GM15510 (cell line): ENCODE data around the gene MUC5B.
A peak's percentile ranks its signal among the peaks of the same experiment; 100 is the strongest.

ENCODE experiments used
- POLR2A ChIP-seq: IDR thresholded peaks from 3 replicates; pipeline ENCODE4 v1.6.1; 2011; ENCODE audit warnings: borderline replicate concordance; ENCODE audit not compliant: insufficient read length; ENCODE audit errors: extremely low read depth

Gene MUC5B

GRCh38 chr11:1258401-1259075, 35.7 kb downstream of the MUC5B start:
- no peak for TF ChIP-seq POLR2A

- no peak for TF ChIP-seq POLR2A
These were observed 36.2 kb downstream of the MUC5B start for GRCh38 chr11:1259076-1259461.

- no peak for TF ChIP-seq POLR2A
These were observed 36.7 kb downstream of the MUC5B start for GRCh38 chr11:1259561-1259960.

- no peak for TF ChIP-seq POLR2A
These were observed 37.2 kb downstream of the MUC5B start for GRCh38 chr11:1260023-1260501.

GRCh38 chr11:1260620-1261019, 37.8 kb downstream of the MUC5B start:
- TF ChIP-seq POLR2A: no peak

GRCh38 chr11:1261241-1262071, 38.6 kb downstream of the MUC5B start:
- TF ChIP-seq POLR2A: no peak

- TF ChIP-seq POLR2A: peak; percentile 76
These were observed 39.5 kb downstream of the MUC5B start for GRCh38 chr11:1262172-1263006.

GRCh38 chr11:1263010-1263409, 40.1 kb downstream of the MUC5B start:
- no peak for TF ChIP-seq POLR2A

GRCh38 chr11:1267441-1268100, 44.7 kb downstream of the MUC5B start:
- TF ChIP-seq POLR2A: no peak

- no peak for TF ChIP-seq POLR2A
These were observed 47.1 kb downstream of the MUC5B start for GRCh38 chr11:1269957-1270356.

- no peak for TF ChIP-seq POLR2A
These were observed 47.6 kb downstream of the MUC5B start for GRCh38 chr11:1270476-1270875.

GRCh38 chr11:1271002-1271401, 48.1 kb downstream of the MUC5B start:
- no peak for TF ChIP-seq POLR2A

- no peak for TF ChIP-seq POLR2A
These were observed 48.5 kb downstream of the MUC5B start for GRCh38 chr11:1271406-1271805.

- TF ChIP-seq POLR2A: no peak
These were observed 49.1 kb downstream of the MUC5B start for GRCh38 chr11:1271927-1272326.

- TF ChIP-seq POLR2A: no peak
These were observed 49.7 kb downstream of the MUC5B start for GRCh38 chr11:1272531-1272930.

GRCh38 chr11:1274501-1274900, 51.6 kb downstream of the MUC5B start:
- no peak for TF ChIP-seq POLR2A

GRCh38 chr11:1275021-1275420, 52.2 kb downstream of the MUC5B start:
- TF ChIP-seq POLR2A: no peak
